K562 (cell line): ENCODE measurements around the gene CYTH1. TPM values are rescaled to one million over a fixed set of nuclear protein-coding genes. Genes with fewer than 3 reads are reported as not detected.

Source experiments
- ATAC-seq: fragments of 200-7000 bp; cut with Tn5 transposase; 3 replicates; pipeline ENCODE4 v1.9.1; 2020; ENCODE audit warnings: moderate library complexity
- BruUV-seq: library from RNA; stranded (reverse); fragments of 400-500 nt; replicated peaks from 2 replicates; lab custom pipeline; 2021; lab: Mats Ljungman, UMichigan
- CTCF ChIA-PET: fragments of 300-600 bp; formaldehyde crosslinking; extraction: SDS; loops from one replicate; lab custom pipeline; 2021; ENCODE audit warnings: low intra/inter-chr PET ratio; lab: Yijun Ruan, JAX
- POLR2A ChIA-PET: fragments of 300-600, 350-650 bp; sonication (Branson Sonifier 250); formaldehyde crosslinking; extraction: SDS; loops from one replicate; lab custom pipeline; 2021; ENCODE audit warnings: antibody characterized with exemption, inconsistent platforms; lab: Yijun Ruan, JAX
- DNase-seq, 4 experiments: peaks; one replicate each; pipeline versions ENCODE4 v3.0.0 to v3.0.0-alpha.2; 2011 to 2018; ENCODE audit warnings: low spot score in 3 of 4, mixed read lengths in 3 of 4; ENCODE audit errors: extremely low read depth in 1 of 4
- FAIRE-seq: peaks from 2 replicates; lab custom pipeline; 2011; peaks lifted over from hg19 to GRCh38; lab: Jason Lieb, UNC
- H2AFZ ChIP-seq: 2 replicates; pipeline ENCODE4 v1.6.0; 2011; ENCODE audit warnings: low read depth, low read length, control low read depth, inconsistent platforms
- H3K27ac ChIP-seq: fragments of 200-600 bp; 3 replicates; pipeline ENCODE4 v1.8.0; 2011; ENCODE audit warnings: low read depth, mild to moderate bottlenecking, control low read depth, inconsistent platforms, low read length, moderate library complexity, mixed read lengths; ENCODE audit errors: extremely low read depth
- H3K27me3 ChIP-seq, 2 experiments: fragments of 300-600 bp in 1 of 2; 2 replicates in 1 of 2; 3 replicates in 1 of 2; pipeline versions ENCODE4 v1.6.0 to v1.8.0; 2011; ENCODE audit warnings: inconsistent platforms in 2 of 2, low read length in 2 of 2, mild to moderate bottlenecking in 1 of 2, mixed read lengths in 1 of 2, moderate library complexity in 1 of 2; ENCODE audit not compliant: control insufficient read depth in 2 of 2, insufficient read depth in 2 of 2
- H3K36me3 ChIP-seq: fragments of 300-600 bp; 3 replicates; pipeline ENCODE4 v1.8.0; 2011; ENCODE audit warnings: mild to moderate bottlenecking, low read length, inconsistent platforms; ENCODE audit not compliant: control insufficient read depth, insufficient read depth
- H3K4me1 ChIP-seq, 2 experiments: fragments of 200-600 bp in 1 of 2; replicated peaks in 1 of 2; 2 replicates in 1 of 2; 3 replicates in 1 of 2; pipeline versions ENCODE4 v1.5.1 to v1.8.0; 2011; ENCODE audit warnings: inconsistent platforms in 2 of 2, low read length in 2 of 2, mild to moderate bottlenecking in 1 of 2, mixed read lengths in 1 of 2, moderate library complexity in 1 of 2; ENCODE audit not compliant: control insufficient read depth in 2 of 2, insufficient read depth in 2 of 2
- H3K4me2 ChIP-seq: 2 replicates; pipeline ENCODE4 v1.6.1; 2011; ENCODE audit warnings: low read length, control low read depth, inconsistent platforms, mixed read lengths; ENCODE audit not compliant: insufficient read depth
- H3K4me3 ChIP-seq: fragments of 200-600 bp; sonication (generic), shearing (Covaris generic); 2 replicates; pipeline ENCODE4 v1.5.1; 2016; ENCODE audit warnings: control low read depth, inconsistent platforms
- H3K79me2 ChIP-seq: fragments of 200-600 bp; 3 replicates; pipeline ENCODE4 v1.8.0; 2011; ENCODE audit warnings: low read length, inconsistent platforms; ENCODE audit not compliant: control insufficient read depth, insufficient read depth
- H3K9ac ChIP-seq, 2 experiments: 2 replicates each; pipeline versions ENCODE4 v1.6.0 to v1.6.1; 2011; ENCODE audit warnings: low read depth in 2 of 2, low read length in 2 of 2, control low read depth in 1 of 2, inconsistent platforms in 1 of 2, mild to moderate bottlenecking in 1 of 2, mixed read lengths in 1 of 2; ENCODE audit not compliant: insufficient read depth in 1 of 2
- H3K9me1 ChIP-seq: one replicate; pipeline ENCODE4 v1.6.0; 2011; ENCODE audit warnings: inconsistent platforms, mild to moderate bottlenecking, low read length, moderate library complexity; ENCODE audit not compliant: control insufficient read depth, insufficient read depth
- H3K9me3 ChIP-seq: replicated peaks from 2 replicates; pipeline ENCODE4 v1.5.1; 2011; ENCODE audit warnings: low read depth, low read length, inconsistent platforms; ENCODE audit not compliant: control insufficient read depth, insufficient read depth
- H4K20me1 ChIP-seq: replicated peaks from 2 replicates; pipeline ENCODE4 v1.6.1; 2011; ENCODE audit warnings: low read length, inconsistent platforms, mixed read lengths; ENCODE audit not compliant: control insufficient read depth, insufficient read depth
- GTF2E2 ChIP-seq: fragments of 200-800 bp; sonication (Bioruptor generic); IDR thresholded peaks from 2 replicates; pipeline ENCODE4 v1.6.1; 2016; ENCODE audit warnings: missing genetic modification characterization, missing compliant biosample characterization
- KAT2B ChIP-seq: IDR thresholded peaks from one replicate; pipeline ENCODE4 v1.6.1; 2012; ENCODE audit warnings: low read depth, mild to moderate bottlenecking, control low read depth, inconsistent platforms, low read length, moderate library complexity
- NFRKB ChIP-seq: fragments of 450-650 bp; IDR thresholded peaks from 2 replicates; pipeline ENCODE4 v1.6.1; 2016; ENCODE audit warnings: low read depth
- RFX5 ChIP-seq: IDR thresholded peaks from 2 replicates; pipeline ENCODE4 v1.6.1; 2011; ENCODE audit warnings: low read depth, mild to moderate bottlenecking, improper control_type of control experiment, low read length
- SAP30 ChIP-seq: fragments of 200-600 bp; sonication (generic); IDR thresholded peaks from 2 replicates; pipeline ENCODE4 v1.6.1; 2012; ENCODE audit warnings: borderline replicate concordance, low read depth, mild to moderate bottlenecking, moderate library complexity, low read length, control low read depth, inconsistent platforms; ENCODE audit not compliant: insufficient read depth, poor library complexity, severe bottlenecking
- TAF9B ChIP-seq: fragments of 450-650 bp; IDR thresholded peaks from 2 replicates; pipeline ENCODE4 v1.6.1; 2018; ENCODE audit warnings: mild to moderate bottlenecking; ENCODE audit not compliant: partially characterized antibody
- ZFP1 ChIP-seq: fragments of 450-650 bp; formaldehyde crosslinking; IDR thresholded peaks from 2 replicates; pipeline ENCODE4 v1.4.0; 2020; ENCODE audit warnings: mild to moderate bottlenecking, mixed read lengths
- ZNF12 ChIP-seq: sonication (generic); formaldehyde crosslinking; IDR thresholded peaks from 2 replicates; pipeline ENCODE4 v1.4.0; 2020; ENCODE audit warnings: mild to moderate bottlenecking, missing genetic modification reagents
- ZNF707 ChIP-seq: fragments of 250-450 bp; sonication (Bioruptor Pico); conservative IDR thresholded peaks from 2 replicates; pipeline ENCODE4 v1.8.0; 2022; ENCODE audit warnings: inconsistent platforms, mild to moderate bottlenecking, moderate library complexity
- WGBS: fragments of 100-300 bp; shearing (Covaris generic); methylation state at CpG from one replicate; pipeline ENCODE4 v1.1.6; 2016; ENCODE audit warnings: low coverage, mixed read lengths; ENCODE audit not compliant: insufficient coverage; ENCODE audit errors: missing lambda C conversion rate; 5-methylcytosine and 5-hydroxymethylcytosine counted together
- in situ Hi-C: fragments of 300-500 bp; cut with MboI; formaldehyde crosslinking; loops from 4 replicates; pipeline ENCODE4 v1.15.0; 2018; ENCODE audit warnings: inconsistent platforms, mixed read lengths
- intact Hi-C: fragments of 100-400 bp; cut with micrococcal nuclease; formaldehyde crosslinking; loops from 2 replicates; pipeline ENCODE4 v1.14.2; 2022
- polyA plus RNA-seq, 8 experiments: library from polyadenylated mRNA; depleted of rRNA in 4 of 8; stranded (reverse) in 5 of 8; unstranded in 3 of 8; fragments of >200 nt; fragmentation: Nextera tagmentation in 2 of 8; fragmentation: Illumina TruSeq in 1 of 8; extraction: Ambion mirVana in 2 of 8; extraction: Trizol in 1 of 8; gene quantifications; 2 replicates each; pipeline versions ENCODE4 v1.2.1 to v1.2.3, GENCODE V29; 2011 to 2014; ENCODE audit warnings: inconsistent platforms in 1 of 8, missing spikeins in 1 of 8
- total RNA-seq, 7 experiments: library from RNA; depleted of rRNA in 6 of 7; stranded (reverse); fragments of >200 nt in 6 of 7; fragmentation: Illumina TruSeq in 2 of 7; extraction: Trizol in 2 of 7; gene quantifications; 2 replicates each; pipeline versions ENCODE4 v1.2.1 to v1.2.3, GENCODE V29; 2011 to 2021; ENCODE audit warnings: low replicate concordance in 1 of 7

Gene CYTH1
- total and polyA plus RNA-seq, 9 of the 15 experiments (the other 6 are each of a cell fraction or from before 2014, with no cell fraction given), result 0.52 to 27.7 (median 16.8) TPM

DNA sequence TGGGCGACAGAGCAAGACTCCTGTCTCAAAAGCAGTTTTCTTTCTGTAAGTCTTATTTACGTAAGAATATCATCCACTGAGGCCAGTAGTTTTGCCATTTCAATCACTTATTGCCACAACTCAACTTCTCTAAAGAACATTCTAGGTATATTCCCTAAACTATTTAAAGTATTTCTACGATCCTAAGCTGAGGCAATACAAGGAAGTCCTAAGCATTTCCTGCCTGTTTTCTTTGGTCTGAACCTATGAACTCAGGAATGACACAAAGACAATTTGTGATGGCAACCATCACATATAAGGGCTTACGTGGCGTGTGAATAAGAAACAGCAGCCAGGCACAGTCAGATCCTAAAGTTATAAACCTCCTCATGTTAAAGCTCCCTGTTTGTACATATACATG is 44.3 kb upstream of the CYTH1 start:
- Histone ChIP-seq H3K9me1 (no peaks in the 10 kb centered on the region), H3K4me2 (no peak overlapping the region), H2AFZ (no peak overlapping the region), H4K20me1 (peaks cover 20% of the 10 kb centered on the region), H3K9me3 (no peaks in the 10 kb centered on the region), H3K36me3 (peaks cover 95% of the 10 kb centered on the region), H3K27me3 (no peaks in the 10 kb centered on the region), H3K4me3 (no peak overlapping the region), H3K9ac (no peak overlapping the region), H3K27ac (no peak overlapping the region), H3K4me1 (no peaks in the 10 kb centered on the region), H3K79me2 (peaks cover 9% of the 10 kb centered on the region; the same call in 1 of the 3 replicates)
- BruUV-seq, result no TSS peak
- CTCF ChIA-PET, result no interaction called here
- ATAC-seq (no peak), FAIRE-seq (no peak), DNase-seq (no peak)
- TF ChIP-seq ZNF12 (CRISPR knock-in tag), result no peak
- TF ChIP-seq SAP30, result no peak
- TF ChIP-seq RFX5, result no peak
- TF ChIP-seq ZFP1, result no peak
- no peak for TF ChIP-seq KAT2B
- TF ChIP-seq GTF2E2, result no peak
- no peak for TF ChIP-seq ZNF707 (CRISPR knock-in tag)
- no peak for TF ChIP-seq TAF9B
- TF ChIP-seq NFRKB, result no peak
- intact Hi-C loops, result no loop called here
- in situ Hi-C loops, result no loop called here
- POLR2A ChIA-PET, result interaction anchor here (1.6 kb wide), 1 partner anchor 16 kb away, joined by 3 read pairs; no protein-coding TSS in a partner anchor
- WGBS, result 92% methylated on average over 5 of the region's 5 CpGs
